ENCODE data around the gene FAM53A.

FAM53A gene

DNA sequence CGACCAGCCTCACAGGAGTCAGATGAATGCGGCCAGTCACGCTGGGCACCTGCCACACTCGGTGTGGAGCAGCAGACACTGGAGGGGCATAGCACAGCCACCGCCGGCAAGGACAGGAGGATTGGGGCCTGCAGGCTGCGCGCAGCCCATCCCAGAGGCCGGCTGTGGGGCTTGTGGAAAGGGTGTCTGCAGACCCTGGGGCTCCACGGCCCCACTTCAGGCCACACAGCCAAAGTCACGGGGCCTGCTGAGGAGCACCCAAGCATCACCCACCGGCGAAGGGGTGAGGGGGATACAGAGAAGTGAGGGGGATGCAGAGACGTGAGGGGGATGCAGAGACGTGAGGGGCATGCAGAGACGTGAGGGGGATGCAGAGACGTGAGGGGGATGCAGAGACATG, 70.1 kb downstream of the FAM53A start:
- TF ChIP-seq, protein P1, sequence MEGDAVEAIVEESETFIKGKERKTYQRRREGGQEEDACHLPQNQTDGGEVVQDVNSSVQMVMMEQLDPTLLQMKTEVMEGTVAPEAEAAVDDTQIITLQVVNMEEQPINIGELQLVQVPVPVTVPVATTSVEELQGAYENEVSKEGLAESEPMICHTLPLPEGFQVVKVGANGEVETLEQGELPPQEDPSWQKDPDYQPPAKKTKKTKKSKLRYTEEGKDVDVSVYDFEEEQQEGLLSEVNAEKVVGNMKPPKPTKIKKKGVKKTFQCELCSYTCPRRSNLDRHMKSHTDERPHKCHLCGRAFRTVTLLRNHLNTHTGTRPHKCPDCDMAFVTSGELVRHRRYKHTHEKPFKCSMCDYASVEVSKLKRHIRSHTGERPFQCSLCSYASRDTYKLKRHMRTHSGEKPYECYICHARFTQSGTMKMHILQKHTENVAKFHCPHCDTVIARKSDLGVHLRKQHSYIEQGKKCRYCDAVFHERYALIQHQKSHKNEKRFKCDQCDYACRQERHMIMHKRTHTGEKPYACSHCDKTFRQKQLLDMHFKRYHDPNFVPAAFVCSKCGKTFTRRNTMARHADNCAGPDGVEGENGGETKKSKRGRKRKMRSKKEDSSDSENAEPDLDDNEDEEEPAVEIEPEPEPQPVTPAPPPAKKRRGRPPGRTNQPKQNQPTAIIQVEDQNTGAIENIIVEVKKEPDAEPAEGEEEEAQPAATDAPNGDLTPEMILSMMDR (IDR thresholded peaks at IDR 0.05; ENCODE audit: low read depth, low read length), result no peak
- no peaks in the 10 kb centered on the region for H3K4me1 ChIP-seq
- no peaks in the 10 kb centered on the region for H3K27me3 ChIP-seq
- H3K4me3 ChIP-seq (ENCODE audit: low read depth, low read length), result no peak overlapping the region
- H3K36me3 ChIP-seq, result no peaks in the 10 kb centered on the region
- H3K9me3 ChIP-seq, result no peaks in the 10 kb centered on the region
- no peak for DNase-seq

DNA sequence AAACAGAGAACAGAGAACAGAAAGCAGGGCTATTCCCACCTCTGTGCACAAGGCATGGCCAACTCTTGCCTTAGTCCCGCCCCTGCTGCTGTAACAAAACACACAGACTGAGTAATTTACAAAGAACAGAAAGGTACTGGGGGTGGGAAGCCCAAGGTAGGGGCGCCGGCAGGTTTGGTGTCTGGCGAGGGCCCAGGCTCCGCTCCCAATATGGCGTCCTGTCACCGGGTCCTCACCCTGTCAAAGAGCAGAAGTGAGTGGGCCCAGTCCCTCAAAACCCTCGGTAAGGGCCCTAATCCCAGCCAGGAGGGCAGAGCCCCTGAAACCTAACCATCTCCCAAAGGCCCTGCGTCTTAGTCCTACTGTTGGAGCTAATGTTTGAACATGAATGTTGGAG, 71.0 kb downstream of the FAM53A start:
- no peaks in the 10 kb centered on the region for H3K36me3 ChIP-seq
- H3K4me1 ChIP-seq, result no peaks in the 10 kb centered on the region
- no peak for DNase-seq
- TF ChIP-seq, protein P1 (IDR thresholded peaks at IDR 0.05; ENCODE audit: low read depth, low read length), result no peak
- no peak overlapping the region for H3K4me3 ChIP-seq (ENCODE audit: low read depth, low read length)
- no peaks in the 10 kb centered on the region for H3K9me3 ChIP-seq
- no peaks in the 10 kb centered on the region for H3K27me3 ChIP-seq

DNA sequence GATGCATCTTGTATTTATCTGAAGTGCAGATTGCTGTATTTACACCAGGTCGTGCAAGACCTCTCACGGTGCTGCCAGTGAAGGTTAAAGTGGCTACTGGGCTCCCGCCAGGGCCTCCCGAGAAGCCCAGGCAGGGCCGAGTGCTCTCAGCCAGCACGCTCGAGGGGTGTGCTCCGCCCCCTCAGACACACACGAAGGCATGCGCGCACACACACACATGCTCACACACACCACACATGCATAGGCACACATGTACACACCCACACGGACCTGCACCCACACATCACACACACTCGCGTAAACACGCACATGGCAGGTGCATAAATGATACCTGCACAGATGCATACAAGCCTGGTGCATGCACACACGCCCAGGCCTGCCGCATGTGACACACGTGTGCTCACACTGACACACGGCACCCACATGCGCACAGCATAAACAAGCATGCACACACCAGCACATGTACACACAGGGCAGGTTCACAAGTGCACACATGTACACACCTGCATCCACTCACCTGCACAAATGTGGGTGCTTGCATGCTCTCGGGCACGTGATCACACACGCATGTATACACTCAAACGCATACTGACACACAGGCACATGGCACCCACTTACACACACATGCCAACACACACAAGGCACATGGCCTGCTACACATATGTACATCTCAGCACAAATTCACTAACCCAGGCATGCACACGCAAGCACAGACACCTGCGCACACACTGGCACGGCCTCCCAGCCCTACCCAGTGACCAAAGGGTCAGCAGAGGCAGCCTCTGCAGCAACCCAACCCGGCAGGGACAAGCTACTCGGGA, 71.6 kb downstream of the FAM53A start:
- no peaks in the 10 kb centered on the region for H3K36me3 ChIP-seq
- TF ChIP-seq, protein P1 (IDR thresholded peaks at IDR 0.05; ENCODE audit: low read depth, low read length), result no peak
- no peak overlapping the region for H3K4me3 ChIP-seq (ENCODE audit: low read depth, low read length)
- H3K4me1 ChIP-seq, result no peaks in the 10 kb centered on the region
- no peaks in the 10 kb centered on the region for H3K27me3 ChIP-seq
- no peaks in the 10 kb centered on the region for H3K9me3 ChIP-seq
- DNase-seq, result peak; percentile 5

DNA sequence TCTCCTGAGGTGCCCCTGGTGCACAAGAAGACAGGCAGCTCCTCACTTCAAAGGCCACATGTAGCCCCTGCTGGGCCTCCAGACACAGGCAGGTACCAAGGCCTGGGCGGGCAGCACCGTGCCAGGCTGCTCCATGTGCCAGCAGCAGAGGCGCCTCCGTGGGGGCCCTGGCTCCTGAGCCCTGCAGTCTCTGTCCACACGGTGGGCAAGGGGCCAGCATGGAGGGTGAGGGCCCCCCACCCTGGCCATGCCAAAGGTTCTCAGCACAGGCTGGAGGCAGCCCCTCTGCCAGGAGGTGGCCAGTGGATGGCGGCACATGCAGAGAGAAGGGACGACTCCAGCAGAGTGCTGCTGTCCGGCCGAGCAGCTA, 72.6 kb downstream of the FAM53A start:
- TF ChIP-seq, protein P1 (IDR thresholded peaks at IDR 0.05; ENCODE audit: low read depth, low read length), result no peak
- no peaks in the 10 kb centered on the region for H3K4me1 ChIP-seq

DNA sequence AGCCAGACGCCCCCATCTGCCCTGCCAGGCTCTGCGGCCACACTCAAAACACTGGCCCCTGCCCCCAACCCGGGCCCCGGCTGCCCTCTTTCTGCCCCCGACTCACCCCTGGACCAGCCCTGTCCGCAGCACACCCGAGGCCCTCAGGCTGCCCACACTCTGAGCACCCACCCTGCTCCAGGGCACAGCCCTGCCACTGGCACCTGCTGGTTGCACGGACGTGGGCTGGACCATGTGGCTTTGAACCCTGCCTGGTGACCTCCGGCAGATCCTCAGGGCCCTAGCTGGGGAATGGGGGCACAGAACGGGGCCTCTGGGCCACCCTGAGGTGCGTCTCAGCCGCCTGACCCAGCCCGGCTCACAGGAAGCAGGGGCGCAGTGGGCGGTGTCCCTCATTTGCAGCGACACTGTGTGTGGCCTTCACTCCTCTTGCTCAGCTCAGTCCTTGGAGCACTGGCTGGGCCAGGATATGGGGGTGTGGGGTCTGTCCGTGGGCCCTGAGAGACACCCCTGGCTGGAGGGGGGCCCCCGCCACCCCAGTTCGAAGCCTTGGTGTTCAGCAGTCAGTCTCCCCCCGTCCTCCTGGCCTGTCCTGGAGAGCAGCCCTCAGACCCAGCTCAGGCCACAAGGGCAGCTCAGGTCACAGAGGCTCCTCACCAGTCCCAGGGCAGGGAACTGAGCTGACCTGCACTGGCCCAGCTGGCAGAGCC, 73.2 kb downstream of the FAM53A start:
- TF ChIP-seq, protein P1 (IDR thresholded peaks at IDR 0.05; ENCODE audit: low read depth, low read length), result no peak
- no peaks in the 10 kb centered on the region for H3K36me3 ChIP-seq
- no peak overlapping the region for H3K4me3 ChIP-seq (ENCODE audit: low read depth, low read length)
- no peaks in the 10 kb centered on the region for H3K27me3 ChIP-seq
- DNase-seq, result peak; percentile 6
- no peaks in the 10 kb centered on the region for H3K9me3 ChIP-seq
- H3K4me1 ChIP-seq, result no peaks in the 10 kb centered on the region

More for the DNA sequence above, 72.6 kb downstream of the FAM53A start:
- Histone ChIP-seq H3K9me3 (no peaks in the 10 kb centered on the region), H3K4me3 (ENCODE audit: low read depth, low read length) (no peak overlapping the region), H3K36me3 (no peaks in the 10 kb centered on the region), H3K27me3 (no peaks in the 10 kb centered on the region)
- DNase-seq, result peak; percentile 3
